Mesenchymal stem cell (in vitro differentiated cells and primary cell): Measurements from ENCODE around the gene MIDN.
"Not testable (repeated sequence)": the region's sequence is repeated elsewhere in the genome, so short reads cannot be mapped to it uniquely, and the experiment has no call there.

Source experiments
- DNase-seq: peaks from one replicate; pipeline ENCODE4 v3.0.0-alpha.2; 2013
- H2AFZ ChIP-seq: one replicate; pipeline ENCODE4 v1.6.1; 2013; ENCODE audit warnings: low read depth, mild to moderate bottlenecking, control low read depth, inconsistent platforms, low read length, moderate library complexity
- H2AK5ac ChIP-seq: 2 replicates; pipeline ENCODE4 v1.6.1; 2013; ENCODE audit warnings: low read length, moderate library complexity, mild to moderate bottlenecking, inconsistent platforms; ENCODE audit not compliant: severe bottlenecking
- H2BK120ac ChIP-seq: one replicate; pipeline ENCODE4 v1.6.1; 2013; ENCODE audit warnings: low read depth, mild to moderate bottlenecking, inconsistent platforms, low read length, moderate library complexity
- H2BK12ac ChIP-seq, 2 experiments: one replicate each; pipeline ENCODE4 v1.6.1; 2013; ENCODE audit warnings: inconsistent platforms in 2 of 2, low read length in 2 of 2, mild to moderate bottlenecking in 2 of 2, moderate library complexity in 2 of 2, control low read depth in 1 of 2
- H2BK15ac ChIP-seq: one replicate; pipeline ENCODE4 v1.6.1; 2013; ENCODE audit warnings: mild to moderate bottlenecking, low read depth, inconsistent platforms; ENCODE audit not compliant: poor library complexity, severe bottlenecking
- H2BK5ac ChIP-seq: 2 replicates; pipeline ENCODE4 v1.6.1; 2013; ENCODE audit warnings: low read depth, mild to moderate bottlenecking, low read length, control low read depth, inconsistent platforms; ENCODE audit not compliant: poor library complexity, severe bottlenecking
- H3K14ac ChIP-seq, 2 experiments: one replicate each; pipeline ENCODE4 v1.6.1; 2013; ENCODE audit warnings: inconsistent platforms in 2 of 2, low read length in 2 of 2, control low read depth in 1 of 2, mild to moderate bottlenecking in 1 of 2, moderate library complexity in 1 of 2
- H3K18ac ChIP-seq, 2 experiments: one replicate each; pipeline ENCODE4 v1.6.1; 2013; ENCODE audit warnings: inconsistent platforms in 2 of 2, low read length in 2 of 2, control low read depth in 1 of 2, low read depth in 1 of 2, mild to moderate bottlenecking in 1 of 2
- H3K23ac ChIP-seq, 2 experiments: one replicate each; pipeline ENCODE4 v1.6.1; 2013; ENCODE audit warnings: inconsistent platforms in 2 of 2, low read length in 2 of 2, mild to moderate bottlenecking in 2 of 2, moderate library complexity in 2 of 2, control low read depth in 1 of 2
- H3K27ac ChIP-seq: 2 replicates; pipeline ENCODE4 v1.5.1; 2013; ENCODE audit warnings: mild to moderate bottlenecking, moderate library complexity, low read length, control low read depth, inconsistent platforms; ENCODE audit not compliant: poor library complexity, severe bottlenecking
- H3K27me3 ChIP-seq, 2 experiments: 2 replicates each; pipeline versions ENCODE4 v1.6.1 to v1.7.0; 2013; ENCODE audit warnings: low read length in 2 of 2, mild to moderate bottlenecking in 2 of 2, moderate library complexity in 2 of 2, control low read depth in 1 of 2, inconsistent platforms in 1 of 2; ENCODE audit not compliant: control insufficient read depth in 1 of 2, insufficient read depth in 1 of 2
- H3K36me3 ChIP-seq, 2 experiments: 2 replicates each; pipeline versions ENCODE4 v1.6.1 to v1.7.0; 2013; ENCODE audit warnings: low read length in 2 of 2, control low read depth in 1 of 2, inconsistent platforms in 1 of 2, low read depth in 1 of 2, mild to moderate bottlenecking in 1 of 2; ENCODE audit not compliant: insufficient read depth in 2 of 2, control insufficient read depth in 1 of 2
- H3K4ac ChIP-seq, 2 experiments: one replicate each; pipeline ENCODE4 v1.6.1; 2013; ENCODE audit warnings: inconsistent platforms in 2 of 2, low read length in 2 of 2, mild to moderate bottlenecking in 2 of 2, moderate library complexity in 2 of 2, control low read depth in 1 of 2, low read depth in 1 of 2
- H3K4me1 ChIP-seq: 2 replicates; pipeline ENCODE4 v1.6.1; 2013; ENCODE audit warnings: low read depth, low read length, control low read depth; ENCODE audit not compliant: control insufficient read depth, insufficient read depth
- H3K4me2 ChIP-seq: 2 replicates; pipeline ENCODE4 v1.6.1; 2013; ENCODE audit warnings: low read length, mild to moderate bottlenecking, inconsistent platforms; ENCODE audit not compliant: poor library complexity, severe bottlenecking
- H3K4me3 ChIP-seq, 2 experiments: 2 replicates each; pipeline versions ENCODE4 v1.5.1 to v1.7.0; 2013; ENCODE audit warnings: low read length in 2 of 2, mild to moderate bottlenecking in 2 of 2, control low read depth in 1 of 2, low read depth in 1 of 2; ENCODE audit not compliant: insufficient read depth in 1 of 2
- H3K79me1 ChIP-seq: replicated peaks from 2 replicates; pipeline ENCODE4 v1.6.1; 2013; ENCODE audit warnings: mild to moderate bottlenecking, control low read depth, low read length, inconsistent platforms; ENCODE audit not compliant: poor library complexity, severe bottlenecking
- H3K9ac ChIP-seq: 2 replicates; pipeline ENCODE4 v1.7.0; 2013; ENCODE audit warnings: mild to moderate bottlenecking, low read length, moderate library complexity
- H3K9me3 ChIP-seq: 2 replicates; pipeline ENCODE4 v1.7.0; 2013; ENCODE audit warnings: mild to moderate bottlenecking, low read length; ENCODE audit not compliant: control insufficient read depth
- H4K8ac ChIP-seq: one replicate; pipeline ENCODE4 v1.6.1; 2013; ENCODE audit warnings: inconsistent platforms, mild to moderate bottlenecking, low read length, moderate library complexity
- H4K91ac ChIP-seq: one replicate; pipeline ENCODE4 v1.6.1; 2013; ENCODE audit warnings: mild to moderate bottlenecking, low read length, inconsistent platforms
- WGBS: methylation state at CpG from one replicate; pipeline ENCODE4 v1.1.7; 2013; ENCODE audit warnings: mixed read lengths; 5-methylcytosine and 5-hydroxymethylcytosine counted together

The MIDN gene

GRCh38 chr19:1302533-1303239, 54.3 kb downstream of the MIDN start:
- 85% methylated on average over 36 of the region's 36 CpGs for WGBS

GRCh38 chr19:1304197-1304924, 56.0 kb downstream of the MIDN start:
- Histone ChIP-seq H3K36me3 (no peaks in the 10 kb centered on the region), H4K91ac (no peak overlapping the region), H3K4me3 (no peak overlapping the region), H3K23ac (no peak overlapping the region), H3K79me1 (no peaks in the 10 kb centered on the region), H3K18ac (no peak overlapping the region), H3K27ac (no peak overlapping the region), H3K4me1 (no peaks in the 10 kb centered on the region), H3K14ac (no peak overlapping the region), H2BK120ac (no peak overlapping the region), H3K4me2 (no peak overlapping the region), H3K27me3 (peaks cover 0 to 42% of the 10 kb centered on the region in 2 experiments), H2AFZ (no peak overlapping the region), H3K9ac (no peak overlapping the region), H3K4ac (no peak overlapping the region), H2AK5ac (no peak overlapping the region), H4K8ac (no peak overlapping the region), H2BK12ac (no peak overlapping the region), H2BK15ac (no peak overlapping the region), H2BK5ac (no peak overlapping the region), H3K9me3 (no peaks in the 10 kb centered on the region)
- 91% methylated on average over 28 of the region's 28 CpGs for WGBS
- DNase-seq: no peak

More at GRCh38 chr19:1302533-1303239, 54.3 kb downstream of the MIDN start:
- Histone ChIP-seq H3K9ac (no peak overlapping the region), H2BK12ac (no peak overlapping the region), H2AK5ac (no peak overlapping the region), H2BK15ac (no peak overlapping the region), H3K36me3 (no peaks in the 10 kb centered on the region), H2BK120ac (no peak overlapping the region), H3K4me3 (no peak overlapping the region), H2BK5ac (no peak overlapping the region), H3K14ac (no peak overlapping the region), H3K4me2 (no peak overlapping the region), H3K79me1 (no peaks in the 10 kb centered on the region), H3K27me3 (peaks cover 0 to 39% of the 10 kb centered on the region in 2 experiments), H4K8ac (no peak overlapping the region), H3K27ac (no peak overlapping the region), H3K23ac (no peak overlapping the region), H3K4me1 (no peaks in the 10 kb centered on the region), H3K9me3 (no peaks in the 10 kb centered on the region), H2AFZ (no peak overlapping the region), H3K18ac (no peak overlapping the region), H3K4ac (no peak overlapping the region), H4K91ac (no peak overlapping the region)
- DNase-seq: no peak

- not testable (repeated sequence) for H2BK120ac ChIP-seq, H3K14ac ChIP-seq, H3K4me1 ChIP-seq, H3K4me3 ChIP-seq, H2AK5ac ChIP-seq, H3K4me2 ChIP-seq, H2AFZ ChIP-seq, DNase-seq, H3K36me3 ChIP-seq, H3K18ac ChIP-seq, H4K91ac ChIP-seq, H3K27ac ChIP-seq, H2BK12ac ChIP-seq, H3K9me3 ChIP-seq, H3K79me1 ChIP-seq, H2BK5ac ChIP-seq, H4K8ac ChIP-seq, H3K9ac ChIP-seq, H2BK15ac ChIP-seq, H3K4ac ChIP-seq, H3K23ac ChIP-seq
- H3K27me3 ChIP-seq: peaks cover 0 to 49% of the 10 kb centered on the region in 2 experiments
- WGBS: 74% methylated on average over 9 of the region's 9 CpGs
Measured at GRCh38 chr19:1305354-1305753, 57.0 kb downstream of the MIDN start.

DNA sequence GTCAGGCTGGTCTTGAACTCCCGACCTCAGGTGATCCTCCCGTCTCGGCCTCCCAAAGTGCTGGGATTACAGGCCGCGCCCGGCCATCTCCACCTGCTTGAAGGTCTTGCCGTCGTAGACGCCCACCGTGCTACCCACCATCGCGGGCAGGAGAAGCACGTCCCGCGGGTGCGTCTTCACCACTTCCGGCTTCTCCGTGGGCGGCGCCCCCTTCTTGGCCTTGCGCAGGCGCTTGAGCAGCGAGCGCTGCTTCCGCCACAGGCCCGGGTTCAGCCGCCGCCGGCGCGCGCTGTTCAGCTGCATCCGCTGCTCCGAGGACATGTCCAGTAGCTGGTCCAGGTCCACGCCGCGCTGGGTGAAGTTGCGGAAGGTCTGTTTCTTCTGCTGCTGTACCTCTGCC, 58.9 kb downstream of the MIDN start:
- no peak overlapping the region for H3K23ac ChIP-seq
- no peak overlapping the region for H4K8ac ChIP-seq
- H4K91ac ChIP-seq: no peak overlapping the region
- H3K4me1 ChIP-seq: peaks cover 8% of the 10 kb centered on the region
- H3K4me2 ChIP-seq: no peak overlapping the region
- H3K9me3 ChIP-seq: no peaks in the 10 kb centered on the region
- H3K9ac ChIP-seq: no peak overlapping the region
- H3K27ac ChIP-seq: no peak overlapping the region
- no peak overlapping the region for H3K4ac ChIP-seq
- H3K27me3 ChIP-seq: peaks cover 0 to 50% of the 10 kb centered on the region in 2 experiments
- DNase-seq: no peak
- no peak overlapping the region for H2BK5ac ChIP-seq
- H2AFZ ChIP-seq: no peak overlapping the region
- no peak overlapping the region for H2AK5ac ChIP-seq
- 92% methylated on average over 35 of the region's 38 CpGs for WGBS
- H3K36me3 ChIP-seq: no peaks in the 10 kb centered on the region
- no peak overlapping the region for H2BK120ac ChIP-seq
- H3K79me1 ChIP-seq: no peaks in the 10 kb centered on the region
- no peak overlapping the region for H2BK15ac ChIP-seq
- H3K4me3 ChIP-seq: no peak overlapping the region
- H3K14ac ChIP-seq: no peak overlapping the region
- no peak overlapping the region for H3K18ac ChIP-seq
- H2BK12ac ChIP-seq: no peak overlapping the region
